Heart right ventricle (tissue), 16 donors: Measurements from ENCODE around the gene NR4A3. TPM values are rescaled to one million over a fixed set of nuclear protein-coding genes. Genes with fewer than 3 reads are reported as not detected.

Experiments
- ATAC-seq, 8 donors: fragments of 200-7000 bp; cut with Tn5 transposase; one replicate each; pipeline ENCODE4 v1.9.1; 2020; ENCODE audit warnings: mild to moderate bottlenecking in 8 of 8, moderate library complexity in 8 of 8, moderate number of reproducible peaks in 1 of 8
- DNase-seq, 2 donors: peaks; one replicate each; pipeline ENCODE4 v3.0.0-alpha.2; 2020
- H3K27ac ChIP-seq, 10 donors: fragments of 200-600 bp; sonication (generic) in 2 of 10; one replicate each; pipeline versions ENCODE4 v1.5.0 to v1.8.0; 2020 to 2022; ENCODE audit warnings: mild to moderate bottlenecking in 3 of 10
- H3K27me3 ChIP-seq, 7 donors: fragments of 200-600 bp; one replicate each; pipeline ENCODE4 v1.8.0; 2021 to 2022; ENCODE audit warnings: mild to moderate bottlenecking in 2 of 7
- H3K36me3 ChIP-seq, 9 donors: fragments of 200-600 bp; sonication (generic) in 1 of 9; one replicate each; pipeline versions ENCODE4 v1.5.0 to v1.8.0; 2020 to 2022; ENCODE audit warnings: mild to moderate bottlenecking in 2 of 9
- H3K4me1 ChIP-seq, 9 donors: fragments of 200-600 bp; sonication (generic) in 1 of 9; one replicate each; pipeline versions ENCODE4 v1.5.0 to v1.8.0; 2020 to 2022; ENCODE audit warnings: mild to moderate bottlenecking in 4 of 9
- H3K4me3 ChIP-seq, 10 donors: fragments of 200-600 bp; sonication (generic) in 2 of 10; one replicate each; pipeline versions ENCODE4 v1.5.0 to v1.8.0; 2020 to 2022; ENCODE audit warnings: mild to moderate bottlenecking in 7 of 10, moderate library complexity in 2 of 10
- H3K9me3 ChIP-seq, 11 donors: fragments of 200-600 bp in 10 of 11; sonication (generic) in 2 of 11; one replicate each; pipeline versions ENCODE4 v1.5.0 to v1.8.0; 2013 to 2022; ENCODE audit warnings: mild to moderate bottlenecking in 2 of 11, control low read depth in 1 of 11, moderate library complexity in 1 of 11
- CTCF ChIP-seq, 9 donors: fragments of 200-600 bp; sonication (generic) in 2 of 9; IDR thresholded peaks; one replicate each; pipeline versions ENCODE4 v1.5.0 to v1.8.0; 2021 to 2022; ENCODE audit warnings: antibody characterized with exemption in 9 of 9, mild to moderate bottlenecking in 5 of 9, moderate library complexity in 1 of 9
- WGBS, 2 donors: extraction: QIAGEN DNeasy Blood & Tissue Kit; methylation state at CpG; one replicate each; pipeline ENCODE4 v1.1.7; 2013; ENCODE audit warnings: inconsistent platforms in 1 of 2; 5-methylcytosine and 5-hydroxymethylcytosine counted together
- intact Hi-C, 10 donors: fragments of 100-400 bp; cut with DNase I; formaldehyde crosslinking; loops; one replicate each; pipeline versions ENCODE4 v1.11.1 to v1.14.2; 2022
- polyA plus RNA-seq, 2 donors: library from polyadenylated mRNA; stranded (reverse); fragments of 200-250 nt; gene quantifications; one replicate each; pipeline ENCODE4 v1.2.3, GENCODE V29; 2013
- total RNA-seq, 10 donors: library from RNA; stranded (reverse); fragmentation: NEBNext Ultra II Directional in 3 of 10; extraction: Animal tissue kit (Norgen Biotek cat#: 25700) in 3 of 10; gene quantifications; one replicate each; pipeline versions ENCODE4 v1.2.1 to v1.2.4, GENCODE V29; 2021 to 2023
- donor health status: Arrhythmogenic right ventricular cardiomyopathy.
- donor health status: ischemic (EF 13 %, LVEDD 7.1; RV severe dilation, severe dysfunction).
- donor health status: healthy with polysubstance abuse.
- donor health status: DM: no; HTN: yes; CAD: no.
- donor health status: DM: no; HTN: no; CAD: no.
- donor health status: ischemic (EF 25% LVEDD 6.9; RV normal size, moderate dysfunction).
- donor health status: ischemic (EF 25% LVEDD 5.7; RV mildly dilated, moderate dysfunction).
- donor health status: healthy.
- donor health status: DM: yes; HTN: yes; CAD: no.
- donor health status: Ischemic cardiomyopathy.
- donor health status: ischemic (EF 35%, LVEDD 5.7; RV mildly dilated, moderate dysfunction).
- donor health status: nonischemic (EF 11% LVEDD 7.7; RV severe dilation, severe dysfunction).
- donor health status: DM: yes; HTN: yes; CAD: no.
- donor health status: PGD.
- donor health status: ischemic (EF 29% LVEDD 5.4; RV normal size, mild dysfunction).
- donor health status: nonischemic (EF 23%, LVEDD 6.1; RV moderate dilation, normal function).

The NR4A3 gene
- total and polyA plus RNA-seq, 12 donors = 2.6 to 148 (median 11.6) TPM

- Histone ChIP-seq H3K4me1 (no peaks in the 10 kb centered on the region), H3K9me3 (peaks cover 0 to 5% (median 0%) of the 10 kb centered on the region in 11 donors), H3K27me3 (no peaks in the 10 kb centered on the region), H3K4me3 (no peak overlapping the region), H3K36me3 (no peaks in the 10 kb centered on the region), H3K27ac (no peak overlapping the region)
- intact Hi-C loops = no loop called here
- WGBS, 2 donors = 75 to 88% methylated on average over 1 of the region's 1 CpG
- TF ChIP-seq CTCF (IDR thresholded peaks at IDR 0.05) = no peak
- DNase-seq (no peak), ATAC-seq (no peak)
Measured at GRCh38 chr9:99785010-99785590, 36.6 kb upstream of the NR4A3 start.

GRCh38 chr9:99787556-99787955 is 34.1 kb upstream of the NR4A3 start:
- no peak for TF ChIP-seq CTCF (IDR thresholded peaks at IDR 0.05)
- ATAC-seq = no peak
- no peak overlapping the region for H3K4me3 ChIP-seq
- DNase-seq = no peak
- intact Hi-C loops = no loop called here
- no peak overlapping the region for H3K27ac ChIP-seq
- no peaks in the 10 kb centered on the region for H3K36me3 ChIP-seq
- H3K27me3 ChIP-seq = no peaks in the 10 kb centered on the region
- H3K9me3 ChIP-seq = peaks cover 0 to 3% (median 0%) of the 10 kb centered on the region in 11 donors
- H3K4me1 ChIP-seq = no peaks in the 10 kb centered on the region

- TF ChIP-seq CTCF (IDR thresholded peaks at IDR 0.05) = no peak
- ATAC-seq (no peak), DNase-seq (no peak)
- H3K4me3 ChIP-seq = no peak overlapping the region
- H3K36me3 ChIP-seq = no peaks in the 10 kb centered on the region
- no peaks in the 10 kb centered on the region for H3K27me3 ChIP-seq
- WGBS, 2 donors = 93 to 95% methylated on average over 4 of the region's 4 CpGs
- H3K27ac ChIP-seq = no peak overlapping the region
- H3K9me3 ChIP-seq = peaks cover 0 to 3% (median 0%) of the 10 kb centered on the region in 11 donors
- intact Hi-C loops = no loop called here
- H3K4me1 ChIP-seq = no peaks in the 10 kb centered on the region
Measured at GRCh38 chr9:99793528-99793927, 28.2 kb upstream of the NR4A3 start.

GRCh38 chr9:99796231-99796630 is 25.5 kb upstream of the NR4A3 start:
- WGBS, 2 donors = 100% methylated on average over 1 of the region's 1 CpG
- Histone ChIP-seq H3K27ac (no peak overlapping the region), H3K9me3 (no peaks in the 10 kb centered on the region), H3K4me3 (no peak overlapping the region), H3K27me3 (no peaks in the 10 kb centered on the region), H3K36me3 (peaks cover 0 to 1% (median 0%) of the 10 kb centered on the region in 9 donors), H3K4me1 (no peaks in the 10 kb centered on the region)
- no peak for TF ChIP-seq CTCF (IDR thresholded peaks at IDR 0.05)
- ATAC-seq (no peak), DNase-seq (no peak)
- intact Hi-C loops = no loop called here
